Measurements from ENCODE around the gene UNK.
"Not testable (repeated sequence)": the region's sequence is repeated elsewhere in the genome, so short reads cannot be mapped to it uniquely, and the experiment has no call there.

UNK gene

DNA sequence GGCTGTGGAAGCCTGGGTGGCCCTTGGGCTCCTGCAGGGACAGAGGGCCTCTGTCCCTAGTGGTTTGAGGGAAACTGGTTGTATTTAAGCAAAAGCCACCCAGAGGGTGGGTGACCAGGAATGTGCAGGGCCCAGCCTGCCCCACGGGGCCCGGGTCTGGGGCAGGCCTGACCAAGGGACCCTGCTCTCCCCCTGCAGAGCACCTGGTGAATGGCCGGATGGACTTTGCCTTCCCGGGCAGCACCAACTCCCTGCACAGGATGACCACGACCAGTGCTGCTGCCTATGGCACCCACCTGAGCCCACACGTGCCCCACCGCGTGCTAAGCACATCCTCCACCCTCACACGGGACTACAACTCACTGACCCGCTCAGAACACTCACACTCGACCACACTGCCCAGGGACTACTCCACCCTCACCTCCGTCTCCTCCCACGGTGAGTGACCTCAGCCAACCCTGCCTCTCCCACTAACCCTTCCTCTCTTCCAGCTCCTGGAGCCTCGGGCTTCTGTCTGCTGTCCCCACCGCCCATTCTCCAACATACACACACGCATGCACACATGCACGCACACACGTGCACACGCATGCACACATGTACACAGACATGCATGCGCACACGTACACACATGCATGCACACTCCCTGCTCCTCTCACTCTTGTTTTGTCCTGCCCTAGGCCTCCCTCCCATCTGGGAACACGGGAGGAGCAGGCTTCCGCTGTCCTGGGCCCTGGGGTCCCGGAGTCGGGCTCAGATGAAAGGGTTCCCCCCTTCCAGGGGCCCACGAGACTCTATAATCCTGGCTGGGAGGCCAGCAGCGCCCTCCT is 30.0 kb upstream of the UNK start:
- no peak for DNase-seq

DNA sequence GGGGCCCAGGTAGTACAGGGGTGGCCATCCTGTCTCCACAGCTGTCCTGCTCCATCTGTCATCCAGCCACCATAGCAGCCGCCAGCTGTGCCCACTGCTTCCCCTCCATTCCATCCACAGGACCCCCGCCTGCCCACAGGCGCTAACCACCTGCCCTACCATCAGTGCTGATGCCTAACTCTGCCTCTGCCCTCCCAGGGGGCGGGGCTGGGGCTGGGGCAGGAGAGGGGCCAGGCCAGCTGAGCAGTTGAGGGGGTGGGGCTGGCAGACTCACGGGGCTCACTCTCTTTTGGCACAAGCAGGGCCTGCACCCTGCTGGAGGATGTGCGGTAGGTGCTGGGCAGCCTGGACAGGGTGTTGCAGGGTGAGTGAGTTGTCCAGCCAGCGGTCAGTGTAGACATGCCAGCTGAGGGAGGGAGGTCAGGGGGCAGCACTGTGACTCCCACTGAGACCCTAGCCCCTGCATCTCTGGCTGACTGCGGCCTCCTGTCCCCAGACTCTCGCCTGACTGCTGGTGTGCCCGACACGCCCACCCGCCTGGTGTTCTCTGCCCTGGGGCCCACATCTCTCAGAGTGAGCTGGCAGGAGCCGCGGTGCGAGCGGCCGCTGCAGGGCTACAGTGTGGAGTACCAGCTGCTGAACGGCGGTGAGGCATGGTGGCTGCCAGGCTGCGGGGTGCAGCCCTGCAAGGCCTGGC is 29.3 kb upstream of the UNK start:
- DNase-seq, result no peak

DNA sequence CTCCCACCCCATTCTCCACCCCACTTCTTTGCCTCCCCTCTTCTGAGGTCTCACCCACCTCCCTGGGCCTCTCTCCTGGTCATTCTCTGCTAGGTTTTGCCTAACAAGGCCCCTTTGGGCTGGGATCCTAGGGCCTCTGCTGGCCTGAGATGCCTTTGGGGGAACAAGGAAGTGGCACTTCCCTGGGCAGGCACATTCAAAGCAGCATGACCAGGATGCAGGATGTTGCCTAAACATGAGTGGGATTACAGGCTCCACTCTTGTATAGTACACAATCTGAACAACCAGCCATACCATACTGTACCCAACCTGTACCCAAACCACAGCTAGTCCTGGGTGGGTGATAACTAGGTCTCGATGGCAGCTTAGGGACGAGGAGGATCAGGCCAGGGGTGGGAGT is 28.6 kb upstream of the UNK start:
- no peak for DNase-seq

DNA sequence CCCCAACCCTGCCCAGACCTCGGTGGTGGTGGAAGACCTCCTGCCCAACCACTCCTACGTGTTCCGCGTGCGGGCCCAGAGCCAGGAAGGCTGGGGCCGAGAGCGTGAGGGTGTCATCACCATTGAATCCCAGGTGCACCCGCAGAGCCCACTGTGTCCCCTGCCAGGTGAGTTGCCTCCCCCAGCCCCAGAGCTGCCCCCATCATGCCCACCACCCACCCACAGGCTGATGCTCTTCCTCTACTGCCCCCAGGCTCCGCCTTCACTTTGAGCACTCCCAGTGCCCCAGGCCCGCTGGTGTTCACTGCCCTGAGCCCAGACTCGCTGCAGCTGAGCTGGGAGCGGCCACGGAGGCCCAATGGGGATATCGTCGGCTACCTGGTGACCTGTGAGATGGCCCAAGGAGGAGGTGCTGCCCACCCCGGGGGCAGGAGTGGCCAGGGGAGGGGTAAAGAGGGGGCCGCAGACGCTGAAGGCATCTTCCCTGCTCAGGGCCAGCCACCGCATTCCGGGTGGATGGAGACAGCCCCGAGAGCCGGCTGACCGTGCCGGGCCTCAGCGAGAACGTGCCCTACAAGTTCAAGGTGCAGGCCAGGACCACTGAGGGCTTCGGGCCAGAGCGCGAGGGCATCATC is 28.0 kb upstream of the UNK start:
- DNase-seq, result no peak

DNA sequence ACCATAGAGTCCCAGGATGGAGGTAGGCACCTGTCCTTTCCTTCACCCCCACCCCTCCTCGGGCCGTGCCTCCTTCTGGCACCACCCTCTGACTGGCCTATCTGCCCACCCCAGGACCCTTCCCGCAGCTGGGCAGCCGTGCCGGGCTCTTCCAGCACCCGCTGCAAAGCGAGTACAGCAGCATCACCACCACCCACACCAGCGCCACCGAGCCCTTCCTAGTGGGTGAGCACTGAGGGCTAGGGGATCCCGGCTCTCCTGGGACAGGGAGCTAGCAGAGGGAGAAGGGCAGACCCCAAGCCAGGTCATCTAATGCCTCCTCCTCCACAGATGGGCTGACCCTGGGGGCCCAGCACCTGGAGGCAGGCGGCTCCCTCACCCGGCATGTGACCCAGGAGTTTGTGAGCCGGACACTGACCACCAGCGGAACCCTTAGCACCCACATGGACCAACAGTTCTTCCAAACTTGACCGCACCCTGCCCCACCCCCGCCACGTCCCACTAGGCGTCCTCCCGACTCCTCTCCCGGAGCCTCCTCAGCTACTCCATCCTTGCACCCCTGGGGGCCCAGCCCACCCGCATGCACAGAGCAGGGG is 27.4 kb upstream of the UNK start:
- no peak for DNase-seq

DNA sequence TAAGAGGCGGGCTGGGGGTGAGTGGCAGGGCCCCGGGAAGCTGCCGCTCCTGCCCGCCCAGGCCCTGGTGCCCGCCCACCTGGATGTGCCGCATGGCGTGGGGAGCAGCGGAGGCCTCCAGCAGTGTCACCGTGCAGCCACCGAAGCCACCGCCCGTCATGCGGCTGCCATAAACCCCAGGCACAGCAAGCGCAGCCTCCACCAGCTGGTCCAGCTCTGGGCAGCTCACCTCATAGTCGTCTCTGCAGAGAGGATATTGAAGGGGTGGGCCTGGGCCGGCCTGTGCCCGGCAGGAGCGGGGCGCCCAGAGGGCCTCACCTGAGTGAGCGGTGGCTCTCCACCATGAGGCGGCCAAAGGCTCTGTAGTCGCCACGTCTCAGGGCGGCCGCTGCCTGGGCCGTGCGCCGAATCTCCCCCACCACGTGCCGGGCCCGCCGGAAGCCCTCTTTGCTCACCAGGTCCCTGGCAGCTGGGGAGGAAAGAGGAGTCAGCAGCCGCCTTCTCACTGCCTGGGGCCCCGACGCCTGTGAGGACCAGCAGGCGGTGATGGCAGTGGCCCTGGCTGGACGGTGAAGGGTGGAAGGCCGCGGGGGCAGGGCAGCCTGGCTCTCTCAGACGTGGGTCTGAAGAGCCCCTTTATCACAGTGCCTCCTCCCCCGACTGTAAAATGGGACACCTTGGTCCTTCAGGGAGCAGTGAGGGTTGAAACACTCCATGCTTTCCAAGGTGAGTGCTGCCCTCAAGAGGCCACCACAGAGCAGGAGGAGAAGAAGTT is 26.3 kb upstream of the UNK start:
- DNase-seq, result peak; percentile 13

DNA sequence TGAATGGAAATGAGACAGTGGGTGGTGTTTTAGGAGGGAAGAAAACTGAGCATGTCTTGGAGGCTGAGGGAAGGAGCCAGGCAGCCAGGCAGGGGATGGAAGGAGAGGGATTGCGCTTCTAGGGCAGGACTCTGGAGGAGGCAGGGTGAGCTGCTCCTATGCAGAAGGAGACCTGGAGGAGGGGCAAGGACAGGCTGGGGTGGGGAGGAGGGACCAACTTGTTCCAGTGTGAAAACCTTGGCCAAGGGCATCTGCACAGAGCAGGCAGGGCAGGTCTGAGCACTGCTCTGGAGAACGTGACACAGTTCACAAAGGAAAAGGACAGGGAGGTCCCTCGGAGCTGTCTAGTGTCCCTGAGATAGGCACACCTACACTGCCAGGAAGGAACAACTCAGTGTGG is 25.1 kb upstream of the UNK start:
- DNase-seq, result no peak

DNA sequence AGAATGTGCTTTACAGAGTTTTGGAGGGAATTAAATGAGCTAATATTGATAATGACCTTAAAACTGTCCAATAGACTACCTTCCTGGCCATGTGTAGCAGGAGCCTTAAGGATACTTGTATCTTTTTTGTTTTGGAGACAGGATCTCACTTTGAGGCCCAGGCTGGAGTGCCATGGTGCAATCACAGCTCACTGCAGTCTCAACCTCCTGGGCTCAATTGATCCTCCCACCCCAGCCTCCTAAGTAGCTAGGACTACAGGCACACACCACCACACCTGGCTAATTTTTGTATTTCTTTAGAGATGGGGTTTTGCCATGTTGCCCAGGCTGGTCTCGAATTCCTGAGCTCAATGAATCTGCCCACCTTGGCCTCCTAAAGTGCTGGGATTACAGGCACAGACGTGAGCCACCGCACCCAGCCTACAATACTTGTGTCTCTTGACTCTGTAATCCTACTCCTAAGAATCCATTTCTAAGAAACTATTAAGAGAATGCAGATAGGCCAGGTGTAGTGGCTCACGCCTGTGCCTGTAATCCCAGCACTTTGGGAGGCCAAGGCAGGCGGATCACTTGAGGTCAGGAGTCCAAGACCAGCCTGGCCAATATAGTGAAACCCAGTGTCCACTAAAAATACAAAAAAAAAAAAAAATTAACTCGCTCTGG is 24.5 kb upstream of the UNK start:
- DNase-seq, result not testable (repeated sequence)

DNA sequence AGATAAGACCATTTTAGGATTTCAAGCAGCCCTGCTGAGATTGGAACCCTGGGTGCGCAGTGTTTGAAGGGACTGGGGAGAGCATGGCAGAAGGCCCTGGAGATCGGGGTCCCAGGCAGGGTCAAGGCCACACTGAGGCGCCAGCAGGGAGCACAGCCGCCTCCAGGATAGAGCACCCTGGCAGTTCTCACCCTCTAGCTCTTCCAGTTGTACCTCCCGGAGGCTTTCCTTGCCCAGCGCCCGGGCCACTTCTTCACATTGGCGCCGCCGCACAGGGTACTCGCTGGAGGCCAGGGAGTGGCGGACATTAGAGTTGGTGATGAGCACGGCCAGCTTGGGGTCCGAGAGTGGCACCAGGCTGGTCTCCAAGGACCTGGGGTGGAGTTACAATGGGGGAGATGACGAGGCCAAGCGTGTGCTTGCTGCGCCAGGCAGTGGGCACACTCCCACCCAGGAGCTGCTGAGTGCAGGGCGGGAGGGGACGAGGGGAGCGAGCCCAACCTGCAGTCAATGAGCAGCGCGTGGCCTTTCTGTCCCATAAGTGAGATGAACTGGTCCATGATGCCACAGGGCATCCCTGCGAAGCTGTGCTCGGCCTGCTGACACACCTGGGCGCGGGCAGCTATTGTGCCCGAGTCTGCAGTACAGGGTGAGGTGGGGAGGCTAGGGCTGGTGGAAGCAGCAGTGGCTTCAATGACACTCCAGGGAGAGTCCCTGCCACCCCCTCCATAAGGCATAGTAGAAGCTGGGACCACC is 21.9 kb upstream of the UNK start:
- DNase-seq, result no peak

DNA sequence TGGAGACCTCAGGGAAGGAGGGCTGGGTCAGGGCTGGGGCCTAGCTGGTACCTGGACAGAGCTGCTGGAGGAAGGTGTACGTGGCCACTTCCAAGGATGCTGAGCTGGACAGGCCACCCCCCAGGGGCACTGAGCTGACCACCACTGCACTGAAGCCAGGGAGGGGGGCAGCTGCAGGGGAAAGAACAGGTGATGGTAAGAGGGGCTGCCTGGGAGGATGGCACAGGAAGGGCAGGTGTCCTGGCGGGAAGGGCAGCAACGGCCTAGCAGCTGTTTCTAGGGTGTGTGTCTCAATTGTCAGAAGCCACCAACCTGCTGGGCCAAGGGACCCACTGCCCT is 21.4 kb upstream of the UNK start:
- no peak for DNase-seq

DNA sequence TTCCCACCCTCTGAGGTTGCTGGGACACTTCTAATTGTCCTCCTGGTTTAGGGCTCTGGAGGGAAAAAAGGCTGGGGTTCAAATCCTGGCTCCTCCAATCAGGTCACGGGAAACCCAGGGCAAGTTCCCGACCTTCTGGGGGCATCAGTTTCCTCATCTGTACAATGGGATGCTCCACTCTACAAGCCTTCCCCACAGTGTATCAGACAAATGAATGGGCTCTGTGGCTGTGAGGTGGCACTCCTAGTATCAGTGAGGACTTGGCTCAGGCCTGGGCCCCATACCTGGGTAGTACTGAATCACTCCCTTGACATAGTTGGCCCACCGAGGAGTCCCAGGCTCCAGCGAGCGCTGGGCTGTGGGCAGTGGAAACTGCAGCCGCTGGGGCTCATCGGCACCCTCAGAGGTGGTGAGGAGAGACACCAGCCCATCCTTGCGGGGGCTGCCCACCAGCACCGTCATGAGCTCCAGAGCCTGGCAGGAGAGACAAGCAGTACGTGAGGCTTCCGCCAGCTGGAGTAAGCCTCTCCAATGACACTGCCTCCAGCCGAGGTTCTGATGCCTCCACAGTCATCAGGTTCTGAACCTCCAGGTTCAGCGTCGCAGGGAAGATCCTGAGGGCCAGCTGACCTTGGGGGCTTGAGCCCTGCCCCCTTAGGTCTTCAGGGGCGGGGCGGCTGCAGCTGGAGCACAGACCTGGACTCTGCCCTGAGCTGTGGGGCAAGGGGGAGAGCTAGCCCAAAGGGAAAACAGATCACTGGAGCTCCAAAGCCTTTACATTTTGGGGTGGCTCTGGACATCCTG is 20.8 kb upstream of the UNK start:
- no peak for DNase-seq

DNA sequence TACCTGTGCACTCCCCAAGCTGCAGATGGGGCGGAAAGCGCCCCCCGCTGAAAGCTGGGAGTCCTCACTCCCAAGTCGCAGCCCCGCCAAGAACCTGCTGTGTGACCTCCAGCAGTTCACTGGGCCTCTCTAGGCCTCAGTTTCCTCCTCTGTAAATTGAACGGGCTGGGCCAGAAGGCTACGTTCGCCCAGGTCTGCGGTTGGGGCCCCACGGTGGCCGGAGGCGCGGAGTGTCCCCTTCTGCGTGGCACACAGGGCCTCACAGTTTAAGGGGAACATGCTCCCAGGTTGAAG is 20.2 kb upstream of the UNK start:
- no peak for DNase-seq

DNA sequence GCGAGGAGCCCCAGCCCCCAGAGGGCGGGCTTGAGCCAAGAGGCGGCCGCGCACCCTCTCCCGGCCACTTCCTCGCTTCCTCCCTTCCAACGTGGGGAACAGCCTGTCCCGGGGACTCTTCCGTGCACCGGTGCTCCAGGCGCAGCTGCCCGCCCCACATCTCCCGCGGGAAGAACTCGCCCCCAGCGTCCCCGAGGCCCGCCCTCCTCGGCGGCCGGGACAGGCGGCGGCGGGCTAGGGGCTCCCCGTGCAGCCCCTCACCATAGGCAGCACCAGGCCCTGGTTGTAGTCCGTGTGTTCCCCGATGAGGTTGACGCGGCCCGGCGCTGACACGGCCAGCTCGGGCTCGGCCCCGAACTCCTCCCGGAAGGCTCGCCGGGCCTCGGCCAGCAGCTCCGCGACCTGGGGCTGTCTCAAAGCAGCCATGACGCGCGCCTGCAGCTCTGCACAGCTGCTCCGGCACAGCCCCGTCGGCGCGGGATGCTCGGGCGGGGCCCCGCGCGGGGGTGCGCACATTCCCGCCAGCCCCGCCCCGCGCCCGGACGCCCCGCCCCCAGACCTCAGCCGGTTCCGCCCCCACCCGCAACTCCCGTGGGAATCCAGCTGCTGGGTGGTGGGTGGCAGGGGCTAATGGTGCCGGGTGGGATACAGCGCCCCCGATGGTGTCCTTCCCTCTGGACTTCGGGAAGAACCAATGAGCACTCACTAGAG is 19.7 kb upstream of the UNK start, which contains the start of gene GALK1:
TSS of gene GALK1 (minus strand) at position 482 of the 711 bp plus-strand sequence. CDS start at position 426, 56 bp downstream.
- peak; percentile 75 for DNase-seq

DNA sequence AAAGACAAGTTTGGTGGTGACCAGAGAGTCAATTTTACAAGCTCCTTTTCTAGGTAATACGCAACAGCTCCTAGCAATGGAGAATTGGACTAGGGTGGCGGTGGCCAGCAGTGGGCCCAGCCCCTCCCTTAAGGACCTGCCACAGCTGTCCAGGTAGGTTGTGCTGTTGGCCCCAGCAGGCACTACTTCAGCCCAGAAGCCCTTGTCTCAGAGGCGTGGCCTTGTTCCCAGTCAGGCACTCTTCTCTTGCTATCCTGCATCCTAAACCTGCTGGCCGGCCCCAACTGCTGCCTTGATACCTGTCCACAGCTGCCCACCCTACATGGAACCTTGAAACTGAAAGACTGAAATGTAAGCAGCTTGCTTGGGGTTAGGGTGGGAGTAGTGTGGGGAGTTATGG is 18.6 kb upstream of the UNK start:
- DNase-seq, result no peak

DNA sequence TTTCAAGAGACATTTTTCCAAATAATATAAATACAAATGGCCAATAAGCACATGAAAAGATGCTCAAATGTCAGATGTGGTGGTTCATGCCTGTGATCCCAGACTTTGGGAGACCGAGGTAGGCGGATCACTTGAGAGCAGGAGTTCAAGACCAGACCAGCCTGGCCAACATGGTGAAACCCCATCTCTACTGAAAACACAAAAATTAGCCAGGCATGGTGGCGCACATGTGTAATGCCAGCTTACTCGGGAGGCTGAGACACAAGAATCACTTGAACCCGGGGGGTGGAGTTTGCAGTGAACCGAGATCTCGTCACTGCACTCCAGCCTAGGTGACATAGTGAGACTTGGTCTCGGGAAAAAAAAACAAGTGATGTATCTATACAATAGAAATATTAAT is 16.7 kb upstream of the UNK start:
- no peak for DNase-seq

DNA sequence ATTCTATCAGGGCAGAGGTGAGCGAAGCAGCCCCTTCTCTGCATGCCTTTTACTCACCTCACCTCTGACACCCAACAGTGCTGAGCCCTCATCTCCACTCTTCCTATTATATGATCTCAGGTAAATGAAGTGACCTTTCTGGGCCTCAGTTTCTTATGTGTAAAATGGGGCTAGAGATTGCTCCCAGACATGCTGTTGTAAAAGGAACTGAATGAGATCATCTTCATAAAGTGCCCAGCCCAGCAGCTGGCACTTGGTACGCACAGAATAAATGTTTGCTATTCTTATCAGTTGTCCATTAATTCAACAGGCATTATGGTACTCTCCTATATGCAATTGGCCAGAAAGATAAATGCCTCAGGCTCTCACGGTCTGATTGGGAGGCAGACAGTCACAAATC is 15.1 kb upstream of the UNK start:
- peak; percentile 48 for DNase-seq

DNA sequence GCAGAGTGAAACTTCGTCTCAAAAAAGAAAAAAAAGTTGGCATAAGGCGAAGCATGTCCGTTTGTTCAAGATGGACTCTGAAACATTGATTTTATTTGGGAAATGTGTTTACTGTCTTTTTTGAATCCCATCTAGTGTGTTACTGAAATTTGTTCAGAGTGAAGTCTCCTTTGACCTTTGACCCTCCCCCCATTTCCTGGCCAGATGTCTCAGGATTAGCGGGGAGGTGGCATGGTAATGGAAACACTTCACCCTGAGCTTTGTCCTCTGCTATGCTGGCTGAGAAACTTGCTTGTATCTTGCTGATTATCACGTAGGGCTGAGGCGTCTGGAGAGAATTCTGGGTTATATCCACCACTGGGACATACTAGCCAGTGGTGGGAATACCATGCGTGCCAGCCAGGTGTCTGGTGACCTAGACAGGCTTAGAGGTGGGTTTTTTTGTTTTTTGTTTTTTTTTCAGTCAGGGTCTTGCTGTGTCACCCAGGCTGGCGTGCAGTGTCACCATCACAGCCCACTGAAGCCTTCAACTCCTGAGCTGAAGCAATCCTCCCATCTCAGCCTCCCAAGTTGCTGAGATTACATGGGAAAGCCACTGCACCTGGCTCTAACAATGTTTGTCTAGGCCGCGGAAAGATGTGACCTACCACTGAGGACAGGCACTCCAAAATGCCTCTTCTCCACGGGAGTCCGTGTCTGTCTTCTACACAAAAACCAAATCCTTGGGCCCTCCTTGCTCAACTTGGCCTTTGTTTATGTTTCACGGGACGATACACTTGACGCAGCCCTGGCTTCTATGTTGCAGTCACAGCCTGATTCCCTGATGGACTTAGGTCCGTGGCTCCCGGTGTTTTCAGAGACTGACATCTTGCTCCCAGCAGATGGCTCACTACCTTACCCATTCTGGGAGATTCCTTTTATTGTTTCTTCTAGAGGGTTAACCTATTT is 13.0 kb upstream of the UNK start:
- peak; percentile 29 for DNase-seq

DNA sequence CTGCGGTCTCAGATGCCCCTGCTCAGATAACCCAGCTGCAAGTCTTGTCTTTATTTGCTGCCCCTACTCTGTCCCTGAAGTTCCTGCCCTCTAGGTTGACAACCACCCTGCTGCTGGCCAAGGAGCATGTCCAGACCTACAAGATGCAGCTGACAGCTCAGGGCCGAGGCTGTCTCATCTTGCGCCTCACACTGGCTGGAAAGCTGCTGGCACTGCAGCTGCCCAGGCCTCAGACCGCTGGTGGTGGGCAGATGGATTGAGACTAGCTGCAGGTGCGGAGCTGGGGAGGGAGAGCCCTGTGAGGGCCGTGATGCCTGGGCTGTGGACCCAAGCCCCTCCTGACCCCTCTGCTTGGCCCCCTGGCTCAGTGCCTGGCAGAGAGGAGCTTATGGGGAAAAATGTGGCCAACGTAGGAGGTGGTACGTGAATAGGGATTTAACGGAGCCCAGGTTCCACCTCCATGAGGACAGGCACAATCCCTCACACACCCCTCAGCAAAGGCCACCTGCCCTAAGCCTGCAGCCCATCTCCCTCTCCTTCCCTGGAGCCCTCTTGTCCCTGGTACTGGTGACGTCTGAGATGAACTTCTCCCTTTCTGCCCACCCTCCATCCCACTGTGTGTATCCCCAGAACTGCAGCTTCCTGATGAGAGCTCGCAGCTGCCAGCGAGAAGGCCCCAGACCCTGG is 11.3 kb upstream of the UNK start:
- DNase-seq, result no peak
